Activated naive CD4-positive, alpha-beta T cell treated with anti-CD3 and anti-CD28 coated beads, Interleukin-2, amount 10 ng/mL, durations not matched to agents 7 days and 5 days (primary cell): Measurements from ENCODE around the gene SLC23A3.

Source experiments
- CTCF ChIA-PET: fragments of 350-600 bp; sonication (Branson Sonifier 250); formaldehyde crosslinking; loops from one replicate; lab custom pipeline; 2021; ENCODE audit warnings: antibody characterized with exemption; lab: Charles Lee
- DNase-seq: peaks from one replicate; pipeline ENCODE4 v3.0.0-alpha.2; 2020
- H3K27ac Mint-ChIP-seq: one replicate; pipeline ENCODE4 v1.8.0; 2021; ENCODE audit warnings: mild to moderate bottlenecking, moderate library complexity, mixed read lengths
- H3K27me3 Mint-ChIP-seq: one replicate; pipeline ENCODE4 v1.8.0; 2021; ENCODE audit warnings: mild to moderate bottlenecking, mixed read lengths
- H3K36me3 Mint-ChIP-seq: one replicate; pipeline ENCODE4 v1.8.0; 2021; ENCODE audit warnings: mixed read lengths
- H3K4me1 Mint-ChIP-seq: one replicate; pipeline ENCODE4 v1.8.0; 2021; ENCODE audit warnings: mixed read lengths
- H3K4me3 Mint-ChIP-seq: one replicate; pipeline ENCODE4 v1.8.0; 2021; ENCODE audit warnings: mild to moderate bottlenecking, moderate library complexity, mixed read lengths
- H3K9me3 Mint-ChIP-seq: one replicate; pipeline ENCODE4 v1.8.0; 2021; ENCODE audit warnings: mixed read lengths

The SLC23A3 gene

DNA sequence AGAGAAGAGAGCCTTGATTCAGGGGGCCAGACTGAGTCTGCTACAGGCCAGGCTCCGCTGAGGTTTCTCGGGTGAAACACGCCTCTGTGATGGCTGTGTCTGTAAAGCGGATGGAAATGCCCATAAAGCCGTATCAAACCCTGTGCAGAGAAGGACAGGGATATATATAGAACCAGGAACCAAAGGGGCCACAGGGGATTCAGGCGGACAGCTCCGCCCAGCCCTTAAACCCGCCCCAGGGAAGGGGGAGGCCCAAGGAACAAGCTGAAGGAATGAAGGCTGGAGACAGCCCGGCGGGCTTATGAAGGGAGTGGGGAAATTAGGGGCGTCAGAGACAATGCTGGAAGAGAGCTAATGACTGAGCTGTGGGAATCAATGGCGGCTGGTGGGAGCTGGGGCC, 51.3 kb downstream of the SLC23A3 start:
- Mint-ChIP-seq H3K27ac (no peak overlapping the region), H3K9me3 (no peaks in the 10 kb centered on the region), H3K4me3 (no peak overlapping the region), H3K36me3 (no peaks in the 10 kb centered on the region), H3K27me3 (no peaks in the 10 kb centered on the region), H3K4me1 (no peaks in the 10 kb centered on the region)
- DNase-seq, result no peak
- CTCF ChIA-PET, result interaction anchor here (1.1 to 8.9 kb wide), 10 partner anchors 13 to 107 kb away, joined by 3 to 101 read pairs (median 14); partner anchors contain the start of gene IHH

DNA sequence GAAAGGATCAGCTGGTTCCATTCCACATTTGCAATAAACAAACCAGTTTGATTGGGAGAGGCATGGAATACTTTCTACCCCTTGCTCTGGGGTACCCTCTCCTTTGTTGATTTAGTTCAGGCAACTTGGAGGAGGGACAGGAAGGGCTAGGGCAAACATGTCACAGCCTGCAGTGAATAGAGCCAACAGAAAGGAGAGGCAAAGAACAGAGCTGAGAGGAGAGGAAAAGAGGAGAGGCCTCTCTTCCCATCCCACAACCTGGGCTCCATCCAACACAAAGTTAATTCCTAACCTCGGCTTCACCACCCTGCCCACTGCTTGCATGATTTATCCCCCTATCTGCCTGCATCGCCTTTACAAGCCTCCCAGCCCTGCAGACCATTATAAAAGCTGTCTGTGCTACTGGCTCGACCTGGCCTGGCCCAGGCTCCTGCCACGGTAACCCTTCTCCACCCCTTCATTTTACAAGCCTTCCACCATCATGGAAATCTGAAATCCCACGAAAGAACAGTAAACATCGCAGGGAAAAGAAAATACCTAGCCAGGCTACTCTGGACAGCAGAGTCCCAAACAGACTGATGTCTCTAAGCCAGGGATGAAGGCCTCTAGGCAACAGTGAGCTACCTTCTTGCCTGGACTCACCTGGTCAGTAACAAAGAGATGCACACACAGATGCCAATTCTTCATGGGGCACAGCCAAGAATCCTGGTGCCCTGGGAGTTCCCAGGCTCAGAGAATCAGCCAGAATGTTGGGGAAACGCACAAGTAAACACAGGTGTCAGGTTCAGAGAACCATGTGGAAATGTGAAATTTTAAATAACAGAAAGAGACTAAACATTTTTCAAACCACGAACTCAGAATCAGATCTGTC, 52.8 kb downstream of the SLC23A3 start:
- Mint-ChIP-seq H3K4me3 (no peak overlapping the region), H3K36me3 (no peaks in the 10 kb centered on the region), H3K27ac (peak overlapping the region; percentile 15), H3K4me1 (no peaks in the 10 kb centered on the region), H3K27me3 (no peaks in the 10 kb centered on the region), H3K9me3 (no peaks in the 10 kb centered on the region)
- no peak for DNase-seq
- CTCF ChIA-PET, result interaction anchor here (1.2 to 8.9 kb wide), 6 partner anchors 14 to 86 kb away, joined by 4 to 101 read pairs (median 34); partner anchors contain the start of gene IHH

DNA sequence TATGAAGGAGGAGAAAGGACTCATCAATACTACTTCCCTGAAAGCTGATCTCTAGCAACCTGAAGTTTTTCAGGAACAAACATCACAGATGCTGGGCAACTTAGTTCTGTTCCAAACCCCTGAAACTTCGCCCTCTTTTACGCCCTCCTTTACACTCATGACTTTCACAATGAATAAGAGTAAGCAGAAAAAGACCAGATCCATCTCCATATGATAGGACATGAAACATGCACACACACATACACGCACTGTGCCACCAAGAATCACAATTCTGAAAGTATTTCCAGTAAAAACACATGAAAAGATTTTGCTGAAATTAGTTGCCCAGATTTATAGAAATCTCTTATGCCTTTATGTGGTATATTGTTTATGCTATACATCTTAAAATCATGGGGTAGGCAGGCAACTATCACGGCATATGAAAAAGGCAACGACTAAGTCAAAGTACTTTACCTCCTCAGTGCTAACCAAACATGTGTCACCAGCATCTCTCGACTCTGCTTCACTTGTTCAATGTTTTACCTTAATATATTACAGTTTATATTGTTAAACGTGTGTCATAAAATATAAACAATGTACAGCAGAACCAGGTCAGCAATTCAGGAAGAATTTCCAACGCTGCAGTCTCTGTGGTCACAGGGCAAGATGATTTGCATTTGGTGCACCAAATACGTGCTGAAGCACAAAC, 57.0 kb downstream of the SLC23A3 start:
- no peaks in the 10 kb centered on the region for H3K27me3 Mint-ChIP-seq
- DNase-seq, result no peak
- no peak overlapping the region for H3K4me3 Mint-ChIP-seq
- no peaks in the 10 kb centered on the region for H3K36me3 Mint-ChIP-seq
- no peak overlapping the region for H3K27ac Mint-ChIP-seq
- peaks cover 3% of the 10 kb centered on the region for H3K4me1 Mint-ChIP-seq
- no peaks in the 10 kb centered on the region for H3K9me3 Mint-ChIP-seq
- CTCF ChIA-PET, result interaction anchor here (1.0 to 2.1 kb wide), 3 partner anchors 9 kb away, joined by 3 to 9 read pairs (median 7); no protein-coding TSS in a partner anchor

GRCh38 chr2:219112062-219112406, 57.8 kb downstream of the SLC23A3 start:
- DNase-seq, result no peak
- H3K4me1 Mint-ChIP-seq, result peaks cover 3% of the 10 kb centered on the region
- no peak overlapping the region for H3K4me3 Mint-ChIP-seq
- H3K27ac Mint-ChIP-seq, result no peak overlapping the region
- no peaks in the 10 kb centered on the region for H3K36me3 Mint-ChIP-seq
- no peaks in the 10 kb centered on the region for H3K9me3 Mint-ChIP-seq
- H3K27me3 Mint-ChIP-seq, result no peaks in the 10 kb centered on the region
- CTCF ChIA-PET, result interaction anchor here (0.9 to 2.1 kb wide), 4 partner anchors 9 to 54 kb away, joined by 3 to 9 read pairs (median 6); no protein-coding TSS in a partner anchor
